Sigmoid colon (tissue), 4 donors: ENCODE measurements around the gene GORAB.

Experiments
- CTCF ChIP-seq, 4 experiments: fragments of 450-650 bp in 3 of 4; fragments of 200-600 bp in 1 of 4; IDR thresholded peaks; one replicate each; pipeline ENCODE4 v1.5.1; 2016 to 2019; ENCODE audit warnings: antibody characterized with exemption in 4 of 4, mild to moderate bottlenecking in 3 of 4, moderate library complexity in 2 of 4
- POLR2AphosphoS5 ChIP-seq, 4 donors: sonication (generic); formaldehyde crosslinking; IDR thresholded peaks; one replicate each; pipeline ENCODE4 v1.6.1; 2017; ENCODE audit warnings: antibody characterized with exemption in 4 of 4

GRCh38 chr1:170544624-170545023 lies 12.7 kb downstream of the GORAB start:
- TF ChIP-seq CTCF (IDR thresholded peaks at IDR 0.05) (no peak), POLR2AphosphoS5 (IDR thresholded peaks at IDR 0.05) (no peak)
